Activated T-helper 1 cell treated with Interleukin-2 at 50 U/mL for 16 hours (primary cell): ENCODE results near the gene ZCCHC8.
"Not testable (repeated sequence)": the region's sequence is repeated elsewhere in the genome, so short reads cannot be mapped to it uniquely, and the experiment has no call there.

ENCODE experiments used
- DNase-seq: peaks from one replicate; pipeline ENCODE4 v3.0.0-alpha.2; 2020; ENCODE audit warnings: low read depth

The ZCCHC8 gene

DNA sequence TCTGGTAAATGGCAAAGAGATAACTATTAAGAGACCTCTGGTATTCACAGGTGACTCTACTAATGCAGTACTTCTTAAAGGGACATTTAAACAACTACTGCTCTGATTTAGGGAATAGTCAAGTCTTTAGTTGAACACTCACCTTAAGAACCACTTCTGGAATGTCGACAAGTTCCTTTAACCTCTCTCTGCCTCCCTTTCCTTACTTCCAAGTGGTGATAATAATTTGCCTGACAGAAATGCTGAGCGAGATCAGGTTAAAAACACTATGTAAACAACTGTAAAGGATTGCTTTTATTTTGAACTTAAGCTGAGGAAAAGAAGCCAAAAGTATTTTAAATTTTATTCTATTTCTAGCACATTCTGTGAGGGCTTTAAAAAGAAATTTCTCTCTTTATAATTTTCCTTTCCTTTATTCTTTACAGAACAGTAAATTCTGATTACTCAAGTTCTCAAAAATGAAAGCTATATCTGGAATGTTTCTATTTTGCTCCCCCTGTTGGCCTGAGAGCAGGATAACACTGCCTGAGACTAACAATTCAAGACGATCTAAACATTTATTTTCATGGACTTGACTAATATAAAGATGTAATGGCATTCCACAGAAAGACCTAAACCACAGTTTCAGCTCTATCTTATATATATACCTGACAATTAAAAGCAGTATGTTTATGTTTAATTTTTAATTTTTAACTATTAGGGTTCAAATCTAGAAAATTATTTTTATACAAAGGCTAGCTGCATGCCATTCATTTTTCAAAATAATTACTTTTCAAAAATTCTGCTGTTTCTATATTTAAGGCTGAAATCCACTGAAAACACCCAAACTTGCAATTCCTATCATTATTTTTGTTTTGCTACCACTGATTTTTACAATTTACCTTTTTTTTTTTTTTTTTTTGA lies 29.2 kb downstream of the ZCCHC8 start:
- DNase-seq = no peak

DNA sequence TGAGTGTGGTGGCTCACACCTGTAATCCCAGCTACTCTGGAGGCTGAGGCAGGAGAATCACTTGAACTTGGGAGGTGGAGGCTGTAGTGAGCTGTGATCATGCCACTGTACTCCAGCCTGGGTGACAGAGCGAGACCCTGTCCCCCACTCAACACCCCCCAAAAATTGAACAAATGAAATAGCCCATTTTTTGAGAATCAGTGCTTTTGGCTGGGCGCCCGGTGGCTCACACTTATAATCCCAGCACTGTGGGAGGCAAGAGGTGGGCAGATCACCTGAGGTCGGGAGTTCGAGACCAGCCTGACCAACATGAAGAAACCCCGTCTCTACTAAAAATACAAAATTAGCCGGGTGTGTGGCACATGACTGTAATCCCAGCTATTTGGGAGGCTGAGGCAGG lies 30.2 kb downstream of the ZCCHC8 start:
- DNase-seq = not testable (repeated sequence)

DNA sequence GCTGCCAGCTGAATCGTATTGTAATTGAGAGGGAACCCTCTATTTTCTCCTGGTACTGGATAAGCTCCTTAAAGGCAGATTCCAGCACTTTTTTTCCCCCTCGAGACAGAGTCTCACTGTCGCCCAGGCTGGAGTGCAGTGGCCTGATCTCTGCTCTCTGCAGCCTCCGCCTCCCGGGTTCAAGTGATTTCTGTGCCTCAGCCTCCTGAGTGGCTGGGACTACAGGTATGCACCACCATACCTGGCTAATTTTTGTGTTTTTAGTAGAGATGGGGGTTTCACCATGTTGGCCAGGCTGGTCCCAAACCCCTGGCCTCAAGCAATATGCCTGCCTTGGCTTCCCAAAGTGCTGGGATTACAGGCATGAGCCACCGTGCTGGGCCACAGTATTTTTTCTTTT lies 30.9 kb downstream of the ZCCHC8 start:
- not testable (repeated sequence) for DNase-seq

DNA sequence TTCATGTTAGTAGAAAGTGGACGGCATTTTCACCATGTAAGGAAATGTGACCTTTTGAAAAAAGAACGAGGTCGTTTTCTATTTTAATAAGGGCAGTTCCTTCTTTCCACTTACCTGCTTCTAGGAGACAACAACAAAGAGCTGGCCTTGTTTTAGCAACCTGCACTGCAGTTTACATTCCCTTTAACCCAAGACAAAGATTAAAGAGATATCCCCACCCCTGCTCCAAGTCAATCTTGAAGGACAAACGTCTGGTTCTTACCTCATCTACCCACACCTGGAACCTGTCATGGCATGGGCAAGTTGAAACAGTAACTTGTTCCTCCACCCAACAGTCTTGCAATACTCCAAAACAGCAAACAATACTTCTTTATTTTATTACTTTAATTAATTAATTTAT lies 32.7 kb downstream of the ZCCHC8 start:
- DNase-seq = no peak

DNA sequence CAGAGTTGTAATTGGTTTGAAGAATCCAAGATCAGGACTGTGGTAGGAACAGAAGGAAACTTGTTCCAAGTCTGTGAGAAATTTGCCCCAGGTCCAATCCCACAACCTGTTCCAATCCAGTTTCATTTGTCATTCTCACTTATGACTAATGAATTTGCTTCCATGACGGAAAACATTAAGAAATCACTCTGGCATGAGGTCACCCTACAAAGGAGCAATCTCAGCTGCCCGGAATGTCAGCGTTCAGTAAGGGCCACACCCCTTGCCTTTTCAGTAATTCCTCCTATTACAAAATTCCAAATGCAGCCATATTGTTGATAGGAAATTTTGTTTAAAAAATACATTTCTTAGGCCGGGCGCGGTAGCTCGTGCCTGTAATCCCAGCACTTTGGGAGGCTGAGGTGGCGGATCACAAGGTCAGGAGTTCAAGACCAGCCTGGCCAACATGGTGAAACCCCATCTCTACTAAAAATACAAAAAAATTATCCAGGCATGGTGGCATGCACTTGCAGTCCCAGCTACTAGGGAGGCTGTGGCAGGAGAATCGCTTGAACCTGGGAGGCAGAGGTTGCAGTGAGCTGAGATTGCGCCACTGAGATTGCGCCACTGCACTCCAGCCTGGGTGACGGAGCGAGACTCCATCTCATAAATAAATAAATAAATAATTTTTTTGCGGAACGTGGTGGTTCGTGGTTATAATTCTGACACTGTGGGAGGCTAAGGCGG lies 36.3 kb downstream of the ZCCHC8 start:
- DNase-seq = not testable (repeated sequence)

DNA sequence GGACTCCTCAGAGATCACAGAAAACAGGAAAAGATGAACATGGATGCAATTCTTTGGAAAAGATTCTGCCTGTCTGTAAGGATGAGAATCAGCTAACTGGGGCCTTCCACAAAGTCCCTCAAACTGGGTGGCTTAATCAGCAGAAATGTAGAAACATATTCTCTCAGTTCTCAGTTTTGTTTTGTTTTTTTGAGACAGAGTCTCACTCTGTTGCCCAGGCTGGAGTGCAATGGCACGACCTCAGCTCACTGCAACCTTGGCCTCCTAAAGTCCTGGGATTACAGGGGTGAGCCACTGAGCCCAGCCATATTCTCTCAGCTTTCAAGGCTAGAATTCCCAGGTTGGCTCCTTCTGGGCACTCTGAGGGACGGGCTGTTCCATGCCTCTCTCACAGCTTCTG lies 40.1 kb downstream of the ZCCHC8 start:
- no peak for DNase-seq

DNA sequence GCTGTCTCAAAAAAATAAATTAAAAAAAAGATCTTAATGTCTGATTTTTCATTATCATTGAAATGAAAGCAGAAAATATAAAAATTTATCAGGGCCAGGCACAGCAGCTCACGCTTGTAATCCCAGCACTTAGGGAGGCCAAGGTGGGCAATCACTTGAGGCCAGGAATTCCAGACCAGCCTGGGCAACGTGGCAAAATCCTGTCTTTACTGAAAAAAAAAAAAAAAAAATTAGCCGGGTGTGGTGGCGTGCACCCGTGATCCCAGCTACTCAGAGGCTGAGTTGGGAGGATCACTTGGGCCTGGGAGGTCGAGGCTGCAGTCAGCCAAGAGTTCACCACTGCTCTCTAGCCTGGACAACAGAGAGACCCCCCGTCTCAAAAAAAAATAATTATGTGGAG lies 40.7 kb downstream of the ZCCHC8 start:
- DNase-seq = no peak

DNA sequence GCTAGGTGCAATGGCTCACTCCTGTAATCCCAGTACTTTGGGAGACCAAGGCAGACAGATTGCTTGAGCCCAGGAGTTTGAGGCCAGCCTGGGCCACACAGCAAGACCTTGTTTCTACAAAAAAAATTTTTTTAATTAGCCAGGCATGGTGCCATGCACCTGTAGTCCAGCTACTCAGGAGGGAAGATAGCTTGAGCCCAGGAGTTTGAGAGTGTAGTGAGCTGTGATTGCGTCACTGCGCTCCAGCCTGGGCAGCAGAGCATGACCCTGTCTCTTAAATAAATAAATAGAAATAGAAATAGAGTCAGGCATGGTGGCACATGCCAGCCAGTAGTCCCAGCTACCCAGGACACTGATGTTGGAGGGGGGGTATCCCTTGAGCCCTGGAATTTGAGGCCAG lies 41.5 kb downstream of the ZCCHC8 start:
- no peak for DNase-seq

DNA sequence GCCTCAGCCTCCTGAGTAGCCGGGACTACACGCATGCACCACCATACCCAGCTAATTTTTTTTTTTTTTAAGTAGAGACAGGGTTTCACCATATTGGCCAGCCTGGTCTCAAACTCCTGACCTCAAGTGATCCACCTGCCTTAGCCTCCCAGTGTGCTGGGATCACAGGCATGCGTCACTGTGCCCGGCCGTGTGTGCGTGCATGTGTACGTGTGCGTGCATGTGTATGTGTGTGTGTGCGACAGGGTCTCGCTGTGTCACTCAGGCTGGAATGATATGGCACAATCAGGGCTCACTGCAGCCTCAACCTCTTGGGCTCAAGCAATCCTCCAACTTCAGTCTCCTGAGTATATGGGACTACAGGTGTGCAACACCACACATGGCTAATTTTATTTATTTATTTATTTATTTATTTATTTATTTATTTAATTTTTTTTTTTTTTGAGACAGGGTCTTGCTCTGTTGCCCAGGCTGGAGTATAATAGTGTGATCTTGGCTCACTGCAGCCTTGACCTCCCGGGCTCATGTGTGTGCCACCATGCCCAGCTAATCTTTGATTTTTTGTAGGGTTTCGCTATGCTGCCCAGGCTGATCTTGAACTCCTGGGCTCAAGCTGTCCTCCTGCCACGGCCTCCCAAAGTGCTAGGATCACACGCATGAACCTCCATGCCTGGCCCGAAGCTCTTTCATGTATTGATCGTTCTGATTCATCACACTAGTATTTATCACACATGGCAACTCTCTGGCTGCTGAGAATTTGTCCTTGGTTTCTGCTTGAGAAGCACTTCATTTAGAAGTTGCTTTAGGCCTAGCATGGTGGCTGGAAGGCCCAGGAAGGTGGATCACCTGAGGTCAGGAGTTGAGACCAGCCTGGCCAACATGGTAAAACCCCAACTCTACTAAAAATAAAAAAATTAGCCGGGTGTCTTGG lies 42.4 kb downstream of the ZCCHC8 start:
- no peak for DNase-seq

DNA sequence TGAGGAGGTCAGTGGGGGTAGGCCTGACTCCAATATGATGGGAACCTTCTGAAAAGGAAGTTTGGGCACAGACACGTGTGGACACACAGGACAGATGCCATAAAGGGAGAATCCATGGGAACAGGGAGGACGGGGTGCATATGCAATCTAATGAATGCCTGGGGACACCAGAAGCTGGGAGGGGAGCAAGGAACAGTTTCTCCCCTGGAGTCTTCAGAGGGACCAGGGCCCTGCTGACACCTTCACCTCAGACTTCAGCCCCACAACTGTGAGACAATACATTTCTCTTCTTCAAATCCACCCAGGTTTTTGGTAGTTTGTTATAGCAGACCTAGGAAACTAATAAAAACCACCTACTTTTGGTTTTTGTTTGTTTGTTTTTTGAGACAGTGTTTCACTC lies 43.1 kb downstream of the ZCCHC8 start:
- no peak for DNase-seq

DNA sequence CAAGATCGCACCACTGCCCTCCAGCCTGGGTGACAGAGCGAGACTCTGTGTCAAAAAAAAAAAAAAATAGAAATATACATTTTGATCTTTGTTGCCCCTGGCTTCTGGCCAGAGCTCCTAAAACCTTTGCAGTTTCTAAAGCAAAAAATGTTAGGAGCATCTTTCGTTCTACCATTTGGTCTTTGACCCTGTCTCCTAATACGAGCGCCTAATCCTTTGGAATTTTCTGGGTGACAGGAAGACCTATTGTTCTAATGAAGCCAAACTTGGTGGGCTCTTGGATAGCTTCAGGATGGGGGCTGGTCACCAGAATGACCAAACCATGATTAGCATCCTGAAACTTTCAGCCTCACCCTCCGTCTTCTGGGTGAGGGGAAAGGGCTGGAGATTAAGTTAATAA lies 46.0 kb downstream of the ZCCHC8 start:
- DNase-seq = no peak

DNA sequence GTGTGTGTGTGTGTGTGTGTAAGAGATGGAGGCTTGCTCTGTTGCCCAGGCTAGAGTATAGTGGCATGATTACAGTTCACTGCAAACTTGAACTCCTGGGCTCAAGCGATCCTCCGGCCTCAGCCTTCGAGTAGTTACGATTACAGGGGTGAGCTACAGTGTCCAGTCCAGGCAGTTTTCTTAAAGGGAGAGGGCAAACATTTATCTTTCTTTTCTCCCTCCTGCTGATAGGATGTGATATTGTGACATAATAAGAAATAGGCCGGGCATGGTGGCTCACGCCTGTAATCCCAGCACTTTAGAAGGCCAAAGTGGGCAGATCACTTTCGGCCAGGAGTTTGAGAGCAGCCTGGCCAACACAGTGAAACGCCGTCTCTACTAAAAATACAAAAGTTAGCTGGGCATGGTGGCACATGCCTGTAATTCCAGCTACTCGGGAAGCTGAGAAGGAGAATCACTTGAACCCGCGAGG lies 46.4 kb downstream of the ZCCHC8 start:
- no peak for DNase-seq

DNA sequence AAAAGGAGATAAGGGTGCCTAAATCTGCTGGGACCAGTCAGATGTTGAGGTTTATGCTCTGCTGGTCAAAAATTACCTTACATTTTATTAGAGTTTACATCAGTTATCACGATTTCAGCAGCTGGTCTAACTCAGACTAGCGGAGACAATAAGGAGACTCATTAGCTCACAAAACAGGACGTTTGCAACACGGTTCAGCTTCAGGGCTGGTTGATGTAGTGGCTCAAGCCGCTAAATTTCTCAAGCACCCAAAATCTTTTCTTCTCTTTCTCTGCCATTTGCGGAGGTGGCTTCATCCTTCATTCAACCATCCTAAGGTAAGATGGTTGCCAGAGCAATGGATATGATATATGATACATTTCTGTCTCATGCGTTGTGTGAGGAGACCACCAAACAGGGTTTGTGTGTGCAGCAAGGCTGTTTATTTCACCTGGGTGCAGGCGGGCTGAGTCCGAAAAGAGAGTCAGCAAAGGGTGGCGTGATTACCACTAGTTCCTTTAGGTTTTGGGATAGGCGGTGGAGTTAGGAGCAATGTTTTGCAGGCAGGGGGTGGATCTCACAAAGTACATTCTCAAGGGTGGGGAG lies 47.9 kb downstream of the ZCCHC8 start:
- no peak for DNase-seq

DNA sequence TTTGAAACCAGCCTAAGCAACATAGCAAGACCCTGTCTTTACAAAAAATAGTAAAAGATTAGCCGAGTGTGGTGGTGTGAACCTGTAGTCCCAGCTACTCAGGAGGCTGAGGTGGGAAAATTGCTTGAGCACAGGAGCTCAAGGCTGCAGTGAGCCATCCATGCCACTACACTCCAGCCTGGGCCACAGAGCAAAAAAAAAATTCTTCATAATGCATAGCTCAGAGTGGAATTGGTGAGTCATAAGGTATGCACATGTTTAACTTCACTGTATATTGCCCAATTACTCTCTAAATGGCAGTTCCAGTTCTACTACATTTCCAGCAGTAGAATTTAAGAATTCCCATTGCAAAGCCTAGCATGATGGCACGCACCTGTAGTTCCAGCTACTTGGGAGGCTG lies 51.4 kb downstream of the ZCCHC8 start:
- DNase-seq = no peak

DNA sequence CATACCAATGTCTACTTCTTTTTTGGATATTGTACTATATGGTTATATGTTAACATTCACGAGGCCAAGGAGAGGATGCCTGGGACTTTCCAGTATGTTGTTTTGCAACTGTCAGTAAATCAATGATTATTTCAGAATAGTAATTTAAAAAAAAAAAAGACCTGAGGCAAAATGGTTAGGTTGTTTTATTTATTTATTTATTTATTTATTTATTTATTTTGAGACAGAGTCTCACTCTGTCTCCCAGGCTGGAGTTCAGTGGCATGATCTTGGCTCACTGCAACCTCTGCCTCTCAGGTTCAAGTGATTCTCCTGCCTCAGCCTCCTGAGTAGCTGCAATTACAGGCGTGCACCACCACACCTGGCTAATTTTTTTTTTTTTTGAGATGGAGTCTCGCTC lies 52.9 kb downstream of the ZCCHC8 start:
- DNase-seq = not testable (repeated sequence)

DNA sequence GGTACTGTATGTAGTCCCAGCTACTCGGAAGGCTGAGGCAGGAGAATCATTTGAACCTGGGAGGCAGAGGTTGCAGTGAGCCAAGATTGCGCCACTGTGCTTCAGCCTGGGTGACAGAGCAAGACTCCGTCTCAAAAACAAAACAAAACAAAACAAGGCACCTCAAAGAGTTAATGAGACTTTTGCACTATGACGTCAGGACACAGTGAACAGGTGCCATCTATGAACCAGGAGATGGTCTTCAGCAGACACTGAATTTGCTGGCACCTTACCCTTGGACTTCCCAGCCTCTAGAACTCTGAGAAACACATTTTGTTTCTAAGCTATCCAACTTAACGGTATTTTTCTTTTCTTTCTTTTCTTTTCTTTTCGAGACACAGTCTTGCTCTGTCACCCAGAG lies 54.3 kb downstream of the ZCCHC8 start:
- DNase-seq = not testable (repeated sequence)

DNA sequence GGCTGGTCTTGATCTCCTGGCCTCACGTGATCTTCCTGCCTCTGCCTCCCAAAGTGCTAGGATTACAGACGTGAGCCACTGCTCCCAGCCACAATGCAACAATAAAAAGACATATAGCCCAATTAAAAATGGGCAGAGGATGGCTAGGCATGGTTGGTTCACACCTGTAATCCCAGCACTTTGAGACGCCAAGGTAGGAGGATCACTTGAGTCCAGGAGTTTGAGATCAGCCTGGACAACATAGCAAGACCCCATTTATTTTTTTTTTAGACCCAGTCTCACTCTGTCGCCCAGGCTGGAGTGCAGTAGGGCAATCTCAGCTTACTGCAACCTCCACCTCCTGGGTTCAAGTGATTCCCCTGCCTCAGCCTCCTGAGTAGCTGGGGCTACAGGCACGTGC lies 56.7 kb downstream of the ZCCHC8 start:
- not testable (repeated sequence) for DNase-seq

DNA sequence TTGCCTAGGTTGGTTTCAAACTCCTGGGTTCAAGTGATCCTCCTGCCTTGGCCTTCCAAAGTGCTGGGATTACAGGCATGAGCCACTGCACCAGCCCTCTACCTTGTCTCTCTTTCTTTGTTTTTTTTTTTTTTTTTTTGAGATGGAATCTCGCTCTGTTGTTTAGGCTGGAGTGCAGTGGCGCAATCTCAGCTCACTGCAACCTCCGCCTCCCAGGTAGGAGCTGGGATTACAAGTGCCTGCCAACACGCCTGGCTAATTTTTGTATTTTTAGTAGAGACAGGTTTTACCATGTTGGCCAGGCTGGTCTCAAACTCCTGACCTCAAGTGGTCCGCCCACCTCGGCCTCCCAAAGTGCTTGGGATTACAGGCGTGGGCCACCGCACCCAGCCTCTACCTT lies 61.9 kb downstream of the ZCCHC8 start:
- DNase-seq = not testable (repeated sequence)

DNA sequence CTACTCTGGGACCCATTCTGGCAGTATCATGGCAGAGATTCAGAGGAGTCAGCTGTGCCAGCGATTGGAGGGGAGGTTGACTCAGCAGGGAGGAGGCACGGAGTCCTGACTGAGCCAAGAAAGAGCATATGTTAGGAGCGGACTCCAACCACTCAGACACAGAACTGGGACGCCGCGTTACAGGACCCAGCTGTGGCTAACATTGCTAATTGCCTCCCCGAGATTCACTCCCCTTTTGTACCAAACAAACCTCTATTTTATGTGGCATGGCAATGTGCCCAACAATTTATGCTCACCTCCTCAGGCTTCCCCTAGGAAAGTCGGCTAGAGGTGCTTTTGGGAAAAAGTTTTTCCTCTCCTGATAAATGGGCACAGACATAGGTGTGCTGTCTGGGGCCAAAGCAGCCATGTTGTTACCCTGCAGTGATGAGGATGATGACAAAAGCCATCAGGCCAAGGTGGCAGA lies 63.0 kb downstream of the ZCCHC8 start:
- DNase-seq = no peak

DNA sequence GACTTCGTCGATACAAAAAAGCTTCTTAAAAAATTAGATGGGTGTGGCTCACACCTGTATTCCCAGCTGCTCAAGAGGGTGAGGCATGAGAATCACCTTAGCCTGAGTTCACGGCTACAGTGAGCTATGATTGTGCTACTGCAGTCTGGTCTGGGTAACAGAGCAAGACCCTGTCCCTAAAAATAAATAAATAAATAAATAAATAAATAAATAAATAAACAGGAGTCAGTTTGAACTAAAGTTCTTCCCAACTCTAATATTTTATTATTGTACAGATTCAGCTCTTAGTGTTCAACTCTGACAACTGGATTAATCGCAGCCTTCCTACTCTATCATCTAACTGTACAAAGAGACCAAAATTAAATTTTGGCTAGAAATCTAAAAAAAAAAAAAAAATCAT lies 65.5 kb downstream of the ZCCHC8 start:
- no peak for DNase-seq

DNA sequence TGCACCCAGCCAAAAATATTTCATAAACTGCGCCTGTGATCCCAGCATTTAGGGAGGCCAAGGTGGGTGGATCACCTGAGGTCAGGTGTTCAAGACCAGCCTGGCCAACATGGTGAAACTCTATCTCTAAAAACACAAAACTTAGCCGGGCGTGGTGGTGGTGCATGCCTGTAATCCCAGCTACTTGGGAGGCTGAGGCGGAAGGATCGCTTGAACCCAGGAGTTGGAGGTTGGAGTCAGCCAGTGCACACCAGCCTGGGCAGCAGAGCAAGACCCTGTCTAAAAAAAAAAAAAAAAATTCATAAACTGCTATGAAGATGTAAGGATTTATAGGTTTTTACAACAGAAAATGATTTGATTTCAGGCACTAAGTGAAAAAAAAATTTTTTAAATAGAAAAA lies 71.7 kb downstream of the ZCCHC8 start:
- not testable (repeated sequence) for DNase-seq

DNA sequence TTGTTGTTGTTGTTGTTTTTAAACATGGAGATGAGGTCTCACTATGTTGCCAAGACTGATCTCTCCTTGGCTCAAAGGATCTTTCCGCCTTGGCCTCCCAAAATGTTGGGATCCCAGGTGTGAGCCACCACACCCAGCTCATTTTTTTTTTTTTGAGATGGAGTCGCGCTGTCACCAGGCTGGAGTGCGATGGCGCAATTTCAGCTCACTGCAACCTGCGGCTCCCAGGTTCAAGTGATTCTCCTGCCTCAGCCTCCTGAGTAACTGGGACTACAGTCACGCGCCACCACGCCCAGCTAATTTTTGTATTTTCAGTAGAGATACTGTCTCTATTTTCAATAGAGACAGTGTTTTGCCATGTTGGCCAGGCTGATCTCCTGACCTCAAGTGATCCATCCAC lies 73.3 kb downstream of the ZCCHC8 start:
- DNase-seq = no peak
